Caco-2 (cell line): ENCODE measurements around the gene RPP25. TPM values are rescaled to one million over a fixed set of nuclear protein-coding genes. Genes with fewer than 3 reads are reported as not detected.
A peak's percentile ranks its signal among the peaks of the same experiment; 100 is the strongest.

Experiments used
- BruUV-seq: library from RNA; stranded (reverse); fragments of 400-500 nt; replicated peaks from 2 replicates; lab custom pipeline; 2021; lab: Mats Ljungman, UMichigan
- CTCF ChIA-PET: fragments of 300-600 bp; sonication (Branson Sonifier 250); formaldehyde crosslinking; loops from one replicate; lab custom pipeline; 2022; ENCODE audit warnings: antibody characterized with exemption; lab: Charles Lee
- POLR2A ChIA-PET: fragments of 300-600 bp; sonication (Branson Sonifier 250); formaldehyde crosslinking; loops from one replicate; lab custom pipeline; 2022; ENCODE audit warnings: antibody characterized with exemption; lab: Charles Lee
- DNase-seq, 2 experiments: peaks; one replicate each; pipeline versions ENCODE4 v3.0.0 to v3.0.0-alpha.2; 2020 to 2022
- H3K27me3 ChIP-seq: replicated peaks from 2 replicates; pipeline ENCODE4 v1.6.0; 2011; ENCODE audit warnings: low read length; ENCODE audit not compliant: control insufficient read depth, insufficient read depth
- H3K36me3 ChIP-seq: 2 replicates; pipeline ENCODE4 v1.5.1; 2011; ENCODE audit warnings: low read length; ENCODE audit not compliant: control insufficient read depth, insufficient read depth
- H3K4me1 ChIP-seq: fragments of 250-450 bp; sonication (Bioruptor Pico); 2 replicates; pipeline ENCODE4 v1.5.1; 2020; ENCODE audit warnings: mild to moderate bottlenecking
- H3K4me3 ChIP-seq: 2 replicates; pipeline ENCODE4 v1.5.1; 2011; ENCODE audit warnings: low read depth, mild to moderate bottlenecking, control low read depth, low read length
- H3K9me3 ChIP-seq: fragments of 250-450 bp; sonication (Bioruptor Pico); 2 replicates; pipeline ENCODE4 v1.5.1; 2020; ENCODE audit warnings: mild to moderate bottlenecking, moderate library complexity
- H3K27ac Mint-ChIP-seq: one replicate; pipeline ENCODE4 v1.8.0; 2022; ENCODE audit warnings: mixed read lengths; ENCODE audit not compliant: unreplicated experiment
- H3K27me3 Mint-ChIP-seq: one replicate; pipeline ENCODE4 v1.8.0; 2022; ENCODE audit warnings: mixed read lengths; ENCODE audit not compliant: insufficient read depth, unreplicated experiment
- H3K36me3 Mint-ChIP-seq: one replicate; pipeline ENCODE4 v1.8.0; 2022; ENCODE audit warnings: mild to moderate bottlenecking, mixed read lengths; ENCODE audit not compliant: insufficient read depth, unreplicated experiment
- H3K4me1 Mint-ChIP-seq: one replicate; pipeline ENCODE4 v1.8.0; 2022; ENCODE audit warnings: low read depth, mixed read lengths; ENCODE audit not compliant: unreplicated experiment
- H3K4me3 Mint-ChIP-seq: one replicate; pipeline ENCODE4 v1.8.0; 2022; ENCODE audit warnings: mild to moderate bottlenecking, moderate library complexity, mixed read lengths; ENCODE audit not compliant: unreplicated experiment
- H3K9me3 Mint-ChIP-seq: one replicate; pipeline ENCODE4 v1.8.0; 2022; ENCODE audit warnings: mixed read lengths; ENCODE audit not compliant: unreplicated experiment
- intact Hi-C: fragments of 100-400 bp; cut with micrococcal nuclease; formaldehyde crosslinking; loops from one replicate; pipeline ENCODE4 v1.10.0; 2022; ENCODE audit not compliant: unreplicated experiment
- total RNA-seq: library from RNA; stranded (reverse); gene quantifications from 2 replicates; pipeline ENCODE4 v1.2.3, GENCODE V29; 2022
- TF ChIP-seq, protein P1 (sequence below), 2 experiments: fragments of 200-600 bp in 1 of 2; IDR thresholded peaks; 1 replicate in 1 of 2; 2 replicates in 1 of 2; pipeline versions ENCODE4 v1.5.1 to v1.8.0; 2011 to 2022; ENCODE audit warnings: antibody characterized with exemption in 1 of 2, control low read depth in 1 of 2, inconsistent platforms in 1 of 2, low read depth in 1 of 2, low read length in 1 of 2, mild to moderate bottlenecking in 1 of 2, moderate library complexity in 1 of 2; ENCODE audit not compliant: insufficient read depth in 1 of 2, severe bottlenecking in 1 of 2, unreplicated experiment in 1 of 2

The RPP25 gene
- total RNA-seq, 1 experiment from 2014 or later, result 35.3 TPM

DNA sequence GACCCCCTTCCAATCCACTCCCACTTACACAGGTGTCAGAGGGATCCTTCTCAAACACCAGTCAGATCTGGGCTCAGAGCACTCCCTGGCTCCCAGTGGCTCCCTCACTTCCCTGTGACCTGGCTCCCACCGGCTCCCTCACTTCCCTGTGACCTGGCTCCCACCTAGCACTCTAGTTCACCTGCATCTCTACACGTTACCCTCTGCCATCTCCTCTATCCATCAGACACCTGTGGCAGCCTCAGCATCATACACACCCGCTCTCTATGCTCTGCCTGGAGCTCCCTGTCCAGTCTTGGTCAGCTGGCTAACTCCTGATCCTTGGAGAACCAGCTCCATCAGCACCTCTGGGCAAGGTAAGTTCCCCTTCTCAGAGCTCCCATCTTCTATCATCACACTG, 5.6 kb downstream of the RPP25 start:
- Histone ChIP-seq H3K4me3 (no peak overlapping the region), H3K36me3 (no peaks in the 10 kb centered on the region), H3K9me3 (no peaks in the 10 kb centered on the region), H3K27me3 (no peaks in the 10 kb centered on the region), H3K4me1 (peaks cover 14% of the 10 kb centered on the region)
- Mint-ChIP-seq H3K27ac (no peak overlapping the region), H3K9me3 (no peaks in the 10 kb centered on the region), H3K36me3 (peaks cover 14% of the 10 kb centered on the region), H3K4me1 (peaks cover 14% of the 10 kb centered on the region), H3K4me3 (no peak overlapping the region), H3K27me3 (no peaks in the 10 kb centered on the region)
- DNase-seq, result no peak
- TF ChIP-seq, protein P1, sequence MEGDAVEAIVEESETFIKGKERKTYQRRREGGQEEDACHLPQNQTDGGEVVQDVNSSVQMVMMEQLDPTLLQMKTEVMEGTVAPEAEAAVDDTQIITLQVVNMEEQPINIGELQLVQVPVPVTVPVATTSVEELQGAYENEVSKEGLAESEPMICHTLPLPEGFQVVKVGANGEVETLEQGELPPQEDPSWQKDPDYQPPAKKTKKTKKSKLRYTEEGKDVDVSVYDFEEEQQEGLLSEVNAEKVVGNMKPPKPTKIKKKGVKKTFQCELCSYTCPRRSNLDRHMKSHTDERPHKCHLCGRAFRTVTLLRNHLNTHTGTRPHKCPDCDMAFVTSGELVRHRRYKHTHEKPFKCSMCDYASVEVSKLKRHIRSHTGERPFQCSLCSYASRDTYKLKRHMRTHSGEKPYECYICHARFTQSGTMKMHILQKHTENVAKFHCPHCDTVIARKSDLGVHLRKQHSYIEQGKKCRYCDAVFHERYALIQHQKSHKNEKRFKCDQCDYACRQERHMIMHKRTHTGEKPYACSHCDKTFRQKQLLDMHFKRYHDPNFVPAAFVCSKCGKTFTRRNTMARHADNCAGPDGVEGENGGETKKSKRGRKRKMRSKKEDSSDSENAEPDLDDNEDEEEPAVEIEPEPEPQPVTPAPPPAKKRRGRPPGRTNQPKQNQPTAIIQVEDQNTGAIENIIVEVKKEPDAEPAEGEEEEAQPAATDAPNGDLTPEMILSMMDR (IDR thresholded peaks at IDR 0.05; ENCODE audit: insufficient read depth in 1 of 2, low read depth in 1 of 2, low read length in 1 of 2, severe bottlenecking in 1 of 2, unreplicated experiment in 1 of 2), result no peak
- no TSS peak for BruUV-seq
- POLR2A ChIA-PET, result interaction anchor here (0.6 kb wide), 1 partner anchor 17 kb away, joined by 5 read pairs; no protein-coding TSS in a partner anchor
- intact Hi-C loops, result loop anchor here (2.0 to 5.0 kb wide), 2 partner anchors 44 to 109 kb away; partner anchors contain the start of genes FAM219B and ULK3
- CTCF ChIA-PET, result interaction anchor here (0.6 to 2.1 kb wide), 12 partner anchors 13 to 308 kb away, joined by 3 to 16 read pairs (median 4); partner anchors contain the start of genes COX5A, CSK and FAM219B

- Histone ChIP-seq H3K4me3 (no peak overlapping the region), H3K36me3 (no peaks in the 10 kb centered on the region), H3K27me3 (no peaks in the 10 kb centered on the region), H3K9me3 (no peaks in the 10 kb centered on the region), H3K4me1 (peaks cover 14% of the 10 kb centered on the region)
- Mint-ChIP-seq H3K4me1 (peaks cover 14% of the 10 kb centered on the region), H3K27me3 (no peaks in the 10 kb centered on the region), H3K9me3 (no peaks in the 10 kb centered on the region), H3K36me3 (peaks cover 7% of the 10 kb centered on the region), H3K27ac (no peak overlapping the region), H3K4me3 (no peak overlapping the region)
- ChIA-PET POLR2A (interaction anchor here (0.6 kb wide), 2 partner anchors 16 to 158 kb away, joined by 5 read pairs; no protein-coding TSS in a partner anchor), CTCF (interaction anchor here (0.6 to 2.1 kb wide), 14 partner anchors 12 to 322 kb away, joined by 3 to 16 read pairs (median 4); partner anchors contain the start of genes COX5A, CSK and FAM219B)
- intact Hi-C loops, result loop anchor here (1.0 to 5.0 kb wide), 5 partner anchors 12 to 179 kb away; partner anchors contain the start of genes COX5A, FAM219B and ULK3
- TF ChIP-seq, protein P1 (IDR thresholded peaks at IDR 0.05; ENCODE audit: insufficient read depth in 1 of 2, low read depth in 1 of 2, low read length in 1 of 2, severe bottlenecking in 1 of 2, unreplicated experiment in 1 of 2), result peak; percentile 92 to 96
- no TSS peak for BruUV-seq
- DNase-seq, result peak; percentile 80 to 84
Measured at GRCh38 chr15:74950078-74950908, 6.3 kb downstream of the RPP25 start.
